LNCAP (cell line): Measurements from ENCODE around the gene CTBP2.

Experiments
- CTCF ChIP-seq: fragments of 450-650 bp; IDR thresholded peaks from 2 replicates; pipeline ENCODE4 v1.5.1; 2017; ENCODE audit warnings: mild to moderate bottlenecking

Gene CTBP2

GRCh38 chr10:124983321-124983720 lies 177.0 kb downstream of the CTBP2 start:
- TF ChIP-seq CTCF = no peak

- no peak for TF ChIP-seq CTCF
Observed at GRCh38 chr10:124978376-124978725, 182.0 kb downstream of the CTBP2 start.

GRCh38 chr10:124977648-124978375 lies 182.6 kb downstream of the CTBP2 start:
- no peak for TF ChIP-seq CTCF

- TF ChIP-seq CTCF = no peak
Observed at GRCh38 chr10:124977161-124977560, 183.2 kb downstream of the CTBP2 start.

GRCh38 chr10:124975977-124976514 lies 184.3 kb downstream of the CTBP2 start:
- no peak for TF ChIP-seq CTCF

- TF ChIP-seq CTCF = no peak
Observed at GRCh38 chr10:124974131-124974530, 186.2 kb downstream of the CTBP2 start.

- TF ChIP-seq CTCF = no peak
Observed at GRCh38 chr10:124972637-124973036, 187.7 kb downstream of the CTBP2 start.
